H1 (cell line): ENCODE measurements around the gene RUVBL2. TPM values are rescaled to one million over a fixed set of nuclear protein-coding genes. Genes with fewer than 3 reads are reported as not detected.

Experiments
- CTCF ChIA-PET: fragments of 300-600 bp; sonication (Branson Sonifier 250); formaldehyde crosslinking; loops from one replicate; lab custom pipeline; 2021; ENCODE audit not compliant: partially characterized antibody; lab: Charles Lee
- POLR2A ChIA-PET: fragments of 300-600 bp; sonication (Branson Sonifier 250); formaldehyde crosslinking; loops from one replicate; lab custom pipeline; 2021; ENCODE audit warnings: inconsistent platforms; ENCODE audit not compliant: partially characterized antibody; lab: Charles Lee
- DNase-seq, 2 experiments: peaks; one replicate each; pipeline versions ENCODE4 v3.0.0 to v3.0.0-alpha.2; 2010 to 2022; ENCODE audit warnings: low spot score in 2 of 2, low read depth in 1 of 2, mixed read lengths in 1 of 2
- FAIRE-seq: peaks from 2 replicates; lab custom pipeline; 2011; peaks lifted over from hg19 to GRCh38; lab: Jason Lieb, UNC
- H2AFZ ChIP-seq: 2 replicates; pipeline ENCODE4 v1.8.1; 2012; ENCODE audit warnings: low read length, inconsistent platforms
- H2AK5ac ChIP-seq: 2 replicates; pipeline ENCODE4 v1.6.1; 2013; ENCODE audit warnings: low read depth, low read length
- H2BK120ac ChIP-seq: replicated peaks from 2 replicates; pipeline ENCODE3; 2013; ENCODE audit warnings: low read depth, low read length, inconsistent platforms
- H2BK12ac ChIP-seq: 2 replicates; pipeline ENCODE4 v1.6.1; 2013; ENCODE audit warnings: low read depth, low read length
- H2BK15ac ChIP-seq: 2 replicates; pipeline ENCODE4 v1.6.1; 2013; ENCODE audit warnings: low read length
- H2BK20ac ChIP-seq: 2 replicates; pipeline ENCODE4 v1.6.1; 2013; ENCODE audit warnings: low read length
- H2BK5ac ChIP-seq: 2 replicates; pipeline ENCODE4 v1.6.1; 2013; ENCODE audit warnings: low read depth, low read length
- H3K14ac ChIP-seq: 2 replicates; pipeline ENCODE4 v1.6.1; 2013; ENCODE audit warnings: inconsistent platforms; ENCODE audit not compliant: insufficient read length
- H3K18ac ChIP-seq: 2 replicates; pipeline ENCODE4 v1.6.1; 2013; ENCODE audit warnings: low read length; ENCODE audit errors: extremely low read depth
- H3K23ac ChIP-seq: 2 replicates; pipeline ENCODE4 v1.6.1; 2013; ENCODE audit warnings: inconsistent platforms; ENCODE audit not compliant: insufficient read length
- H3K23me2 ChIP-seq: 2 replicates; pipeline ENCODE4 v1.6.1; 2013; ENCODE audit warnings: low read depth, low read length
- H3K27ac ChIP-seq: 2 replicates; pipeline ENCODE4 v1.6.1; 2011; ENCODE audit warnings: low read depth, low read length, inconsistent platforms
- H3K27me3 ChIP-seq, 4 experiments: replicated peaks in 1 of 4; 1 replicate in 1 of 4; 2 replicates in 3 of 4; pipeline versions ENCODE4 v1.6.1 to v1.8.1; 2011 to 2013; ENCODE audit warnings: low read length in 3 of 4, mild to moderate bottlenecking in 3 of 4, inconsistent platforms in 2 of 4, mixed read lengths in 2 of 4, moderate library complexity in 1 of 4; ENCODE audit not compliant: control insufficient read depth in 3 of 4, insufficient read depth in 3 of 4; ENCODE audit errors: extremely low read depth in 1 of 4
- H3K36me3 ChIP-seq, 4 experiments: 2 replicates each; pipeline versions ENCODE4 v1.6.1 to v1.8.1; 2011 to 2013; ENCODE audit warnings: mild to moderate bottlenecking in 4 of 4, low read length in 3 of 4, moderate library complexity in 2 of 4, control low read depth in 1 of 4, inconsistent platforms in 1 of 4; ENCODE audit not compliant: insufficient read depth in 4 of 4, control insufficient read depth in 2 of 4
- H3K4ac ChIP-seq: replicated peaks from 2 replicates; pipeline ENCODE3; 2013; ENCODE audit warnings: low read length, low read depth, mixed read lengths, inconsistent platforms; ENCODE audit not compliant: insufficient read length
- H3K4me1 ChIP-seq, 4 experiments: replicated peaks in 1 of 4; 1 replicate in 1 of 4; 2 replicates in 3 of 4; pipeline versions ENCODE4 v1.6.1 to v1.8.1; 2011 to 2013; ENCODE audit warnings: low read length in 3 of 4, inconsistent platforms in 2 of 4, mixed read lengths in 1 of 4; ENCODE audit not compliant: insufficient read depth in 4 of 4, control insufficient read depth in 3 of 4
- H3K4me2 ChIP-seq, 2 experiments: 2 replicates each; pipeline versions ENCODE4 v1.6.1 to v1.8.1; 2011 to 2013; ENCODE audit warnings: low read depth in 2 of 2, low read length in 2 of 2, control low read depth in 1 of 2, inconsistent platforms in 1 of 2, mild to moderate bottlenecking in 1 of 2; ENCODE audit not compliant: insufficient read depth in 1 of 2
- H3K4me3 ChIP-seq, 4 experiments: fragments of 200-600, 300-600 bp in 1 of 4; sonication (generic), shearing (Covaris generic), sonication (Bioruptor Twin) in 1 of 4; 2 replicates each; pipeline versions ENCODE4 v1.5.1 to v1.8.1; 2011 to 2016; ENCODE audit warnings: low read length in 4 of 4, low read depth in 3 of 4, control low read depth in 2 of 4, inconsistent platforms in 2 of 4, mild to moderate bottlenecking in 2 of 4, mixed read lengths in 1 of 4, moderate library complexity in 1 of 4; ENCODE audit not compliant: insufficient read depth in 2 of 4; ENCODE audit errors: extremely low read depth in 1 of 4
- H3K56ac ChIP-seq: replicated peaks from 2 replicates; pipeline ENCODE3; 2013; ENCODE audit warnings: low read depth, mild to moderate bottlenecking, mixed read lengths, low read length, inconsistent platforms; ENCODE audit not compliant: insufficient read length
- H3K79me1 ChIP-seq: 2 replicates; pipeline ENCODE4 v1.6.1; 2013; ENCODE audit warnings: low read depth, low read length, control low read depth
- H3K79me2 ChIP-seq, 2 experiments: 2 replicates each; pipeline versions ENCODE4 v1.6.1 to v1.8.1; 2012 to 2013; ENCODE audit warnings: low read length in 2 of 2, mild to moderate bottlenecking in 2 of 2, inconsistent platforms in 1 of 2; ENCODE audit not compliant: insufficient read depth in 2 of 2, control insufficient read depth in 1 of 2
- H3K9ac ChIP-seq, 4 experiments: replicated peaks in 1 of 4; 1 replicate in 1 of 4; 2 replicates in 3 of 4; pipeline versions ENCODE4 v1.6.1 to v1.8.1; 2011 to 2013; ENCODE audit warnings: low read depth in 3 of 4, low read length in 3 of 4, control low read depth in 2 of 4, mild to moderate bottlenecking in 2 of 4, moderate library complexity in 2 of 4, inconsistent platforms in 1 of 4; ENCODE audit errors: extremely low read depth in 1 of 4
- H3K9me3 ChIP-seq, 2 experiments: 2 replicates each; pipeline versions ENCODE4 v1.6.1 to v1.8.1; 2012 to 2013; ENCODE audit warnings: mild to moderate bottlenecking in 2 of 2, moderate library complexity in 2 of 2, control low read depth in 1 of 2, inconsistent platforms in 1 of 2, low read depth in 1 of 2, low read length in 1 of 2, mixed read lengths in 1 of 2; ENCODE audit not compliant: insufficient read depth in 2 of 2
- H4K20me1 ChIP-seq, 2 experiments: replicated peaks in 1 of 2; 2 replicates each; pipeline versions ENCODE3 to v1.8.1; 2011 to 2013; ENCODE audit warnings: inconsistent platforms in 2 of 2, low read length in 2 of 2, mild to moderate bottlenecking in 1 of 2; ENCODE audit not compliant: insufficient read depth in 2 of 2, control insufficient read depth in 1 of 2
- H4K5ac ChIP-seq: 2 replicates; pipeline ENCODE4 v1.6.1; 2013; ENCODE audit warnings: low read length, low read depth, mixed read lengths, inconsistent platforms; ENCODE audit not compliant: insufficient read length
- H4K8ac ChIP-seq: 2 replicates; pipeline ENCODE4 v1.8.0; 2013; ENCODE audit warnings: mild to moderate bottlenecking, moderate library complexity, low read length, inconsistent platforms; ENCODE audit not compliant: insufficient read depth; ENCODE audit errors: extremely low read depth
- H4K91ac ChIP-seq: replicated peaks from 2 replicates; pipeline ENCODE3; 2013; ENCODE audit warnings: low read length, mixed read lengths, inconsistent platforms; ENCODE audit not compliant: insufficient read length
- CREB1 ChIP-seq: IDR thresholded peaks from 2 replicates; pipeline ENCODE4 v1.6.1; 2012; ENCODE audit warnings: inconsistent platforms
- CTBP2 ChIP-seq: IDR thresholded peaks from 2 replicates; pipeline ENCODE4 v1.7.0; 2011; ENCODE audit warnings: borderline replicate concordance, mild to moderate bottlenecking, moderate library complexity, mixed read lengths, low read length; ENCODE audit not compliant: insufficient read depth, insufficient read length
- HDAC2 ChIP-seq, 2 experiments: fragments of 300-600 bp in 1 of 2; sonication (generic) in 1 of 2; IDR thresholded peaks; 2 replicates each; pipeline ENCODE4 v1.6.1; 2011 to 2012; ENCODE audit warnings: low read depth in 2 of 2, low read length in 2 of 2, mild to moderate bottlenecking in 2 of 2, moderate library complexity in 2 of 2, borderline replicate concordance in 1 of 2, inconsistent platforms in 1 of 2
- KDM4A ChIP-seq: IDR thresholded peaks from one replicate; pipeline ENCODE4 v1.7.1; 2012; ENCODE audit warnings: low read depth, mild to moderate bottlenecking, moderate library complexity, low read length, inconsistent platforms; ENCODE audit not compliant: severe bottlenecking
- NANOG ChIP-seq: IDR thresholded peaks from 2 replicates; pipeline ENCODE4 v1.6.1; 2011; ENCODE audit warnings: low read length, low read depth, mild to moderate bottlenecking, inconsistent platforms; ENCODE audit not compliant: insufficient read depth, poor library complexity, severe bottlenecking
- PHF8 ChIP-seq: fragments of 200-600 bp; sonication (generic); conservative IDR thresholded peaks from 2 replicates; pipeline ENCODE4 v1.7.1; 2012; ENCODE audit warnings: low read depth, mild to moderate bottlenecking, inconsistent platforms, low read length, moderate library complexity
- RBBP5 ChIP-seq: IDR thresholded peaks from 2 replicates; pipeline ENCODE4 v1.7.1; 2012; ENCODE audit warnings: low read depth, mild to moderate bottlenecking, inconsistent platforms, low read length, moderate library complexity, borderline replicate concordance
- SP1 ChIP-seq: IDR thresholded peaks from 2 replicates; pipeline ENCODE4 v1.6.1; 2011; ENCODE audit warnings: low read depth, low read length
- TAF7 ChIP-seq: optimal IDR thresholded peaks from 2 replicates; pipeline ENCODE3; 2011; ENCODE audit warnings: low read depth, mild to moderate bottlenecking, inconsistent platforms, low read length, moderate library complexity, borderline replicate concordance
- TBP ChIP-seq: IDR thresholded peaks from 2 replicates; pipeline ENCODE4 v1.6.1; 2011; ENCODE audit warnings: low read depth, low read length, improper control_type of control experiment
- WGBS, 2 experiments: shearing (Covaris generic) in 1 of 2; methylation state at CpG; one replicate each; pipeline versions ENCODE4 v1.1.6 to v1.1.7; 2013 to 2015; ENCODE audit warnings: low lambda C conversion rate in 2 of 2, mixed read lengths in 2 of 2, inconsistent platforms in 1 of 2, low coverage in 1 of 2, missing lambda C conversion rate in 1 of 2; ENCODE audit not compliant: insufficient replicate concordance in 2 of 2, insufficient coverage in 1 of 2, insufficient read length in 1 of 2; ENCODE audit errors: extremely low coverage in 1 of 2, missing lambda C conversion rate in 1 of 2; 5-methylcytosine and 5-hydroxymethylcytosine counted together
- polyA plus RNA-seq, 7 experiments: library from polyadenylated mRNA; depleted of rRNA in 3 of 7; stranded (reverse) in 5 of 7; unstranded in 2 of 7; fragments of >200 nt in 5 of 7; fragments of 200-250 nt in 2 of 7; gene quantifications; 1 replicate in 5 of 7; 2 replicates in 1 of 7; 4 replicates in 1 of 7; pipeline versions ENCODE4 v1.2.1 to v1.2.3, GENCODE V29; 2011 to 2013; ENCODE audit warnings: missing spikeins in 2 of 7, mixed read lengths in 2 of 7
- total RNA-seq: library from RNA; stranded (reverse); fragmentation: NEBNext Ultra II Directional; extraction: Animal tissue kit (Norgen Biotek cat#: 25700); gene quantifications from 2 replicates; pipeline ENCODE4 v1.2.1, GENCODE V29; 2021
- TF ChIP-seq, protein P1 (sequence below): IDR thresholded peaks from 2 replicates; pipeline ENCODE4 v1.6.1; 2012; ENCODE audit warnings: low read length, inconsistent platforms

The RUVBL2 gene
- total and polyA plus RNA-seq, 2 of the 8 experiments (the other 6 are each of a cell fraction or from before 2014, with no cell fraction given): 152 to 247 TPM

DNA sequence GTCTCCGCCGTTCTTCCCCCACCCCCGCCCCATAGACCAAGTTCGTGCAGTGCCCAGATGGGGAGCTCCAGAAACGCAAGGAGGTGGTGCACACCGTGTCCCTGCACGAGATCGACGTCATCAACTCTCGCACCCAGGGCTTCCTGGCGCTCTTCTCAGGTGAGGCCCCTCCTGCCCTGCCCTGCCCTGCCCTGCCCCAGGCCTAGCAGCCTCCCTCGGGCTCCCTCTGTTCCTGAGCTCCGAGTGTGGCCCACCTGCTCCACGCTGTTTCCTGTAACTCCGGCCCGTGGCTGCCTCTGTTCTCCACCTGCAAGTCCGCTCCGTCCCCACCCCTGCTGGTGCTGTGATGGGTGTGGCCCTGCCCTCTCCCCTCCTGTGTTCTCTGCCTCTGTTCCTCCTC is 16.8 kb downstream of the RUVBL2 start:
- Histone ChIP-seq H3K4me2 (no peak overlapping the region), H3K23me2 (no peaks in the 10 kb centered on the region), H3K27ac (no peak overlapping the region), H4K5ac (no peak overlapping the region), H3K79me1 (peaks cover 2% of the 10 kb centered on the region; the same call in 1 of the 2 replicates)
- no peak for FAIRE-seq
- no peak for TF ChIP-seq SP1
- no peak for TF ChIP-seq NANOG
- no peak for TF ChIP-seq KDM4A
- TF ChIP-seq, protein P1, sequence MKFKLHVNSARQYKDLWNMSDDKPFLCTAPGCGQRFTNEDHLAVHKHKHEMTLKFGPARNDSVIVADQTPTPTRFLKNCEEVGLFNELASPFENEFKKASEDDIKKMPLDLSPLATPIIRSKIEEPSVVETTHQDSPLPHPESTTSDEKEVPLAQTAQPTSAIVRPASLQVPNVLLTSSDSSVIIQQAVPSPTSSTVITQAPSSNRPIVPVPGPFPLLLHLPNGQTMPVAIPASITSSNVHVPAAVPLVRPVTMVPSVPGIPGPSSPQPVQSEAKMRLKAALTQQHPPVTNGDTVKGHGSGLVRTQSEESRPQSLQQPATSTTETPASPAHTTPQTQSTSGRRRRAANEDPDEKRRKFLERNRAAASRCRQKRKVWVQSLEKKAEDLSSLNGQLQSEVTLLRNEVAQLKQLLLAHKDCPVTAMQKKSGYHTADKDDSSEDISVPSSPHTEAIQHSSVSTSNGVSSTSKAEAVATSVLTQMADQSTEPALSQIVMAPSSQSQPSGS: no peak
- no peak for TF ChIP-seq HDAC2 (IDR thresholded peaks at IDR 0.05; ENCODE audit: borderline replicate concordance in 1 of 2, low read depth in 2 of 2, low read length in 2 of 2)
- TF ChIP-seq TBP: no peak
- no peak for TF ChIP-seq RBBP5
- no peak for TF ChIP-seq CREB1
- TF ChIP-seq PHF8: no peak
- TF ChIP-seq CTBP2: no peak
- no peak for TF ChIP-seq TAF7
- TF ChIP-seq, all 59 proteins: peak for 0
- no peak overlapping the region for H2BK15ac ChIP-seq
- no peak overlapping the region for H2BK20ac ChIP-seq
- no peak overlapping the region for H2BK5ac ChIP-seq
- H3K23ac ChIP-seq: no peak overlapping the region
- peaks cover 3 to 9% of the 10 kb centered on the region in 2 experiments for H4K20me1 ChIP-seq
- H2AFZ ChIP-seq: no peak overlapping the region
- no peak overlapping the region for H4K91ac ChIP-seq
- no peak overlapping the region for H3K14ac ChIP-seq
- no peak overlapping the region for H3K18ac ChIP-seq
- 81% methylated on average over 17 of the region's 18 CpGs; no CpG with 5 or more reads in 1 of the 2 experiments for WGBS, 2 experiments
- H2BK120ac ChIP-seq: no peak overlapping the region
- H3K27me3 ChIP-seq: no peaks in the 10 kb centered on the region
- no peaks in the 10 kb centered on the region for H3K9me3 ChIP-seq
- no peak overlapping the region for H3K4ac ChIP-seq
- H2BK12ac ChIP-seq: no peak overlapping the region
- no peak overlapping the region for H3K9ac ChIP-seq
- POLR2A ChIA-PET: interaction anchor here (0.9 to 2.2 kb wide), 3 partner anchors 9 to 12 kb away, joined by 3 to 8 read pairs (median 3); no protein-coding TSS in a partner anchor
- H3K79me2 ChIP-seq: no peaks in the 10 kb centered on the region
- H3K4me3 ChIP-seq: no peak overlapping the region
- H3K36me3 ChIP-seq: peaks cover 15 to 40% (median 31%) of the 10 kb centered on the region in 4 experiments; a peak in 7 of 8 replicates
- H3K56ac ChIP-seq: no peak overlapping the region
- DNase-seq: no peak
- CTCF ChIA-PET: interaction anchor here (0.6 to 6.2 kb wide), 6 partner anchors 12 to 215 kb away, joined by 3 to 66 read pairs (median 3); partner anchors contain the start of gene CGB2
- no peaks in the 10 kb centered on the region for H3K4me1 ChIP-seq
- H2AK5ac ChIP-seq: no peak overlapping the region
- no peak overlapping the region for H4K8ac ChIP-seq
